ENCODE data around the gene MTCL3.

The MTCL3 gene

GRCh38 chr6:127481111-127481510 lies 38.0 kb downstream of the MTCL3 start (continued):
- no peak for TF ChIP-seq MBD4 (IDR thresholded peaks at IDR 0.05; ENCODE audit: borderline replicate concordance, low read length)
- TF ChIP-seq ZNF639 (CRISPR knock-in tag; conservative IDR thresholded peaks at IDR 0.05), result no peak
- TF ChIP-seq ZBTB34 (CRISPR knock-in tag; IDR thresholded peaks at IDR 0.05), result no peak
- no peak for TF ChIP-seq KLF16 (CRISPR knock-in tag; IDR thresholded peaks at IDR 0.05)
- TF ChIP-seq SRY (CRISPR knock-in tag; IDR thresholded peaks at IDR 0.05), result no peak
- no peak for TF ChIP-seq PLSCR1 (CRISPR knock-in tag; IDR thresholded peaks at IDR 0.05; ENCODE audit: borderline replicate concordance)
- no peak for TF ChIP-seq SALL1 (CRISPR knock-in tag; IDR thresholded peaks at IDR 0.05)
- TF ChIP-seq ZBTB46 (CRISPR knock-in tag; IDR thresholded peaks at IDR 0.05; ENCODE audit: borderline replicate concordance), result no peak
- no peak for TF ChIP-seq ZNF484 (CRISPR knock-in tag; IDR thresholded peaks at IDR 0.05; ENCODE audit: borderline replicate concordance, low read depth)
- TF ChIP-seq GLMP (CRISPR knock-in tag; IDR thresholded peaks at IDR 0.05; ENCODE audit: borderline replicate concordance), result no peak
- TF ChIP-seq RNF219 (CRISPR knock-in tag; IDR thresholded peaks at IDR 0.05), result no peak

All from HepG2 (cell line).